Smooth muscle cell of the brain vasculature (primary cell): ENCODE results near the gene ANKH.
A peak's percentile ranks its signal among the peaks of the same experiment; 100 is the strongest.

Experiments used
- DNase-seq: peaks from one replicate; pipeline ENCODE4 v3.0.0-alpha.2; 2012; ENCODE audit warnings: low read depth, low spot score

Gene ANKH

GRCh38 chr5:14687023-14687665 is 184.4 kb downstream of the ANKH start:
- no peak for DNase-seq

DNA sequence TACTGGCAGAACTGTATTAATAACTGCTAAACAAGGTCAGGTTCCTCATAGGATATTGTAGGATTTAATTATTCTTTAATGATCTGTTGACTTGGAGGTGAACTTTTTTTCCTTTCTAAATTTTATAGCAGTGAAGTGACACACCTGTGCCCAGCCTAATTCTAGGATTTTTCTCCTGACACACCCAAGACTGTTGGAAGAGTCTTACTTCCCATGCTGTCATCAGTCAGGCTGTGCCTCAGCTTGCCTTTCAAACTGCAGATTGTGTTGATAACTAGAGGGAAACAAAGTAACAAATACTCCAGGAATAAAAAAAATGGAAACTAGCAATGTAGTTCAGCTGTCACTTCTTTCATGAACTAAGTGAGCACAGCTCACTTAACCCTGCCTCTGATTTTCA is 185.1 kb downstream of the ANKH start:
- no peak for DNase-seq

DNA sequence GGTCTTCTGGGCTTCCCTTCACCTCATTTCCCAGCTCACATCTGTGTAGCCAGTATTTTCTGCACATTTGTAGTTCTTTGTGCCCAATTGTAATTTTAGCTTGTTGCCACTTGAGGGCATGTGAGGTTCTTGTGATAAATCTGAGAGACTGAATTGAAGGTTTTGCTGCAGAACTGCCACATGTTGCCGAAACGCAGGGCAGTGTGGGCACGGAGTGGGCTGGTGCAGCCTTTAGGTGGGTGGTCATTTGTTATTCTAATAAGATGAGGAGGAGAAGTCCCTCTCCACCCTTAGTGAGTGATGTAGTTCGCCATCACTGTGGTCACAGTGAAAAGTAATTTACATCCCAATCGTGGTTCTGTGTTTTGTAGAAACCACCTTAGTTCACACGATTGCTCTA is 185.8 kb downstream of the ANKH start:
- peak; percentile 49 for DNase-seq

GRCh38 chr5:14684757-14685156 is 186.8 kb downstream of the ANKH start:
- DNase-seq = no peak

DNA sequence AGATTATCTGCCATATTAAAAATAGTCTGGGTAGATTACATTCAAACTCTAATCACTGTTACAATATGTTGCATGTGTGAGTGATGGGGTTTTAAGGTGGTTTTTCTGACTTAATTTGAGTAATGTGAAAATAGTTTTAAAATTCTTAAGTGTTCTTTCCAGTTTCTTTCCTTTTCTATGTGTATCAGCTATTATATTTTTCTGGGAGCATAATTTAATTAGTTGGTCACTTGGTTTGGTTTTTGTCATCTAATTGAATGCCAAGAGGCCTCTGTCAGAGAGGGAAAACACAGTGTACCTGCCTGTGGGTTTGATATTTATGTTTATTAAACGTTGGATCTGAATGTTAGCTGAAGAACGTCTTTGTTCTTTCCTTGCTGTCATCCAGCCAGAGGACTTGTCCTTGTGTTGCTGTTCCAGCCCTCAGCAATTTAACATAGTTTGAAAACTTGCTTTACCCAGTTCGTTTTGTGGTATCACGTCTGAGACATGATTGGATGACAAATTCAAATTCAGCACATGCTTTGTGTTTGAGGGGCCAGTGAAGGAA is 187.6 kb downstream of the ANKH start:
- no peak for DNase-seq

DNA sequence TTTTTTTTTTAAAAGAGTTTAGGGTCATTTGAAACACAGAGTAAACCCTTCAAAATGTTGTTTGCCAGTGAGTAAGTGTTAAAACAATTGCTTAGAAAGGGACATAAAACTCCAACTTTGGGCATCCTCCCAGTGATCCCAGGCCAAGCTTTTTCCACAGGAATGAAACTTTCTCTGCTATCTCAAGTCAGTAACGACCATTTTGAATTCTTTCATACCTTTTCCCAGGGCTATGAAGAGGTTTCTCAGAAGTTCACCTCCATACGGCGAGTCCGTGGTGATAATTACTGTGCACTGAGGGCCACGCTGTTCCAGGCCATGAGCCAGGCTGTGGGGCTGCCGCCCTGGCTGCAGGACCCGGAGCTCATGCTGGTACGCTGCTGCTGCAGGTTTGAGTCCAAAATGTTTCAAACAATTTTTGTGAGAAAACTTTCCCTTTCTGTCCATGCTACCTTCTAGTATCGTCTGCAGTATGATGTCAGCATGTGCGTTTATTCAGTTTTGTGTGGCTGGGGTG is 190.3 kb downstream of the ANKH start:
- no peak for DNase-seq

DNA sequence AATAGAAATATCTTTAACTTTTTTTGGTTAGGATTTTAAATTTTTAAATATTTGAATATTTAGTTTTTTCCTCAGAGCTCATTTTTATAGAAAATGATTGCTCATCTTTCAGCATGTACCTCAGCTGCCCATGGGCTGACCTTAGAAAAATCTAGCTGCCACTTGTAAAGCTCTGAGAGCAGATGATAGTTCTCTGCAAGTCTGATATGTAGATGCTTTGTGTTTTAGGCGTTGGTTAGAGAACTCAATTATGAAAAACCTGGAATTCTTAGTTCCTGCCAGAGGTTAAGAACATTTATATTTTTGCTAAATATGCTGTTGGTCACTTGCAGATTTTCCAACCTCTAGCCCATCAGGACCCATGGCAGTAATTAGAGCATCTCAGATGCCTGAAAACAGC is 192.0 kb downstream of the ANKH start:
- DNase-seq = no peak

DNA sequence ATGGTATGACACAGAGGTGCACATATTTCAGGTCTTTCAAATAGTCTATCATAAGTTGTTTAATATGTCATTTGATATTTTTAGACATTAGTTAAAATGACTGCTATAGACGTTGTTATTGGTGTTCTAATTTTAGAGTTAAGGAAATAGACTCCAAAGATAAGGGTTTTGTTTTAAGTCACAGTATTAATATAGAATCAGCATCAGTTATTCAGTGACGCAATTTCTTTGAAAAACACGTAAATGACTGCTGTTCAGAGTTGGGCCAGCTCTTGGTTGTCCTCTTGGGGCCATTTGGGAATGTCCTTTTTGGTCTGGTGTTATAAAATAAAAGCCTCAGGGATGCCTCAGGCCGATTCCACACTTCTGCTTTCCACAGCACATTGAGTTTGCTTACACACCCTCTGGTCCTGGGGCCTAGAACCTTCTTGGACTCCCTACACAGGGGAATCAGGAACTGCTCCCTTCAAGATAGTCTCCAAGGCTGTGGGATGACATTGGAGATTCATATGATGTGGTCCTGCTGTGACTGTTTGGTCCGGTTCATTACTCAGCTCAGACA is 192.7 kb downstream of the ANKH start:
- no peak for DNase-seq

- DNase-seq = no peak
These were observed 195.3 kb downstream of the ANKH start for GRCh38 chr5:14676320-14676719.

- no peak for DNase-seq
These were observed 195.7 kb downstream of the ANKH start for GRCh38 chr5:14675865-14676300.

DNA sequence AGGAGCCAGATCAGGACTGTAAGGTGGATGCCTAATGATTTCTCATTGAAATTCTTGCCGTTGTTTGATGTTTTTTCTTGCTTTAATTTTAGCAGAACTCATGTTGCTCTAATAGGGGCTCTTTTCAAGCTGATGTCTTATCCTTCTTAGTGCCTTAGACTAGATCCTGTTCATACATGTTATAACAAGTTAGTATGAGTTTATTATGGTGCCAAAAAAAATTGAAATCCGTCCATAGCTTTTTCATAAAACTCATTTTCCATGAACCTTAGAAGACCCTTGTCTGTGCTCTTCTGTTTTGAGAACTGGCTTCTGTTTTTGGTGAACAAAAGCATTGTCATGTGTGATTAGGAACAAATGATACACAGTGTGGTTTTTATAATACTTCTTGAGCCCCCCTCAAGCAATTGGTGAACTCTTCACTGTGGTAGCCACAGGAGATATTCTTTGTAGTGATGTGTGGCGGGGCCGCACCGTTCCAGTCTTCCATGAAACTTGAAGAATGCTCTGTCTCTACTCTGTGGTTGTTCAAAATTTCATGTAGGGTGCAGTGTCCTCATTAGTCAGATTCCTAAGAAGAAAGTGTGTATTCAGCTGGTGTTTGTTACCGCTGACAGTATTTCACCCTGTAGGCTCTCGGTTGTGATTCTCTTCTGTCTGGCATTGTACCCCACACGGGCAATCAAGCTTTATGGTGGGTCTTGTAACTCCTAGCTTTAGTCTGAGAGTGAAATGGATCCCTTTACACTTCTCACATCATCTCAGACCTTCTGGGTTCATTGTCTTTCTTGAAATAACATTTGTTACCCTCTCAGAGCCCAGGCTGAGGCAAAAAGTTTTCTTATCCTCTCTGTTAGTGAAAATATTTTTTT is 196.4 kb downstream of the ANKH start:
- no peak for DNase-seq

- no peak for DNase-seq
These were observed 198.1 kb downstream of the ANKH start for GRCh38 chr5:14673443-14673842.

GRCh38 chr5:14672484-14673394 is 198.8 kb downstream of the ANKH start:
- no peak for DNase-seq

DNA sequence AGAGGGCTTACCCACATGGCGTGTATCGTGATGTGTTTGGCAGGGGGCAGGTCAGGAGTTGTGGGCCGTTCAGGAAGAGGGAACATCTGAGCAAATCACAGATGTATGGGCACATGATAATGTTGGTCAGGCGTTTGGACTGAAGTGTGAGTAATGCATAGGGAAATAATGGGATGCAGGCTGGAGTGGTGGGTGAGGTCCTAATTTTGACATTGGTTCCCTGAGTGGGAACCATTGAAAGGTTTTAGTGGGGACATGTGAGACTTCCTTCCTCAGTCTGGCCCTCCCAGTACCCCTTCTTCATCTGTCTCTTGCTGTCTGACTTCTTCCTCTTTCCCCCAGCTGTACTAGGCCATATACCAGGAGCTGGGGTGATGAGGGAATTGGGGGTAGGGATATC is 199.5 kb downstream of the ANKH start:
- no peak for DNase-seq

DNA sequence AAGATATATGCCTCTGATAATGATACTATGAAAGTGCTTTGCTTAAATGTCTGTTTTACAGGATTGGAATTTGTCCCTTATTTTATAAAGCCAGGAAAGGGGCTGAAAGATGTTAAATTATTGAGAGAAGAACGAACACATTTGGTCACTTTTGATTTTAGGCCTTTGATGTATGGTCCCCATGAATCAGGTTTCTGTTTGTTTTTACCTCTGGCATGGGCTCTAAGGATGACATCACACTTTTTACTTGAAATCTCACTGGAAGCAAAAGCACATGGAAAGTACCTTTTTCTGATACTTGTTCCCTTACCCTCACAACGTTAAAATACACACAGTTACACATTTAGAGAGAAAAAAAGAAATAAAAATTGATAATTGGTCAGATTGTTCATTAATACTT is 200.2 kb downstream of the ANKH start:
- DNase-seq = no peak

DNA sequence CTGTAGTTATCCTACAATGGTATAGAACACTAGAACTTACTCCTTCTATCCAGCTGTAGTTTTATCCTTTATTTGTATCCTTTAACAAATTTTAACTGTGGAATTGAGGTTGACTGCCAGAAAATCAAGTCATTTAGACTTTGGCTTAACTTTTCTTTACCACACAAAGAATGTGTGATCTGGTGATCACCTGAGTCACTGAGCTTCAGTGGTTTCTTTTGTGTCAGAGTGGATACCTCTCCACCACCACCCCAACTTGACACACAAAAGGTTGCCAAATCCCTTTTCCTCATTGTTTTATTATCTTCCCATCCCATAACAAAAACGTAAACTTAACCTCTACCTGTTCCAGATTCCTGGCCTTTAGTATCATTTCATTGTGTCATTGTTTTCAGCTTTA is 201.6 kb downstream of the ANKH start:
- DNase-seq = no peak

DNA sequence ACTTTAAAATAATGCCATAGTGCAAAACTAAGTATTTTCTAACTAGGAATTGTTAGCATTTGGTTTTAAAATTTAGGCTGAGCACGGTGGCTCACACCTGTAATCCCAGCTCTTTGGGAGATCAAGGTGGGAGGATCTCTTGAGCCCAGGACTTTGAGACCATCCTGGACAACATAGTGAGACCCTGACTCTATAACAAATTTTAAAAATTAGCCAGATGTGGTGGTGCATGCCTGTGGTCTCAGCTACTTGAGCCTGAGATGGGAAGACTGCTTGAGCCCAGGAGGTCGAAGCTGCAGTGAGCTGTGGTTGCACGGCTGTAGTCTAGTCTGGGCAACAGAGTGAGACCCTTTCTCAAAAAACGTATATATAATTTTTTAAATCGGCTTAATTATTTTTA is 202.2 kb downstream of the ANKH start:
- DNase-seq = no peak

- DNase-seq = no peak
These were observed 203.4 kb downstream of the ANKH start for GRCh38 chr5:14668181-14668591.

- no peak for DNase-seq
These were observed 203.8 kb downstream of the ANKH start for GRCh38 chr5:14667770-14668169.

DNA sequence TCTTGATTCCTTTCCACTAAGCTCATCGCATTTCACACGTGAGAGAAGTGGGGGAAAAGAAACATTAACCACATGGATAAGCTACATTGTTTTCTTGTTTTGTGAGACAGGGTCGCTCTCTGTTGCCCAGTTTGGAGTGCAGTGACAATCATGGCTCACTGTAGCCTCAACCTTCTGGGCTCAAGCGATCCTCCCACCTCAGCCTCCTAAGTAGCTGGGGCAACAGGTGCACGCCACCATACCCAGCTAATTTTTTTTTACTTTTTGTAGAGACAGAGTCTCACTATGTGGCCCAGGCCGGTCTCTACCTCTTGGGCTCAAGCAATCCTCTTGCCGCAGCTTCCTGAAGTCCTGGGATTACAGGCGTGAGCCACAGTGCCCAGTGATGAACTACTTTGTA is 204.3 kb downstream of the ANKH start:
- DNase-seq = no peak

DNA sequence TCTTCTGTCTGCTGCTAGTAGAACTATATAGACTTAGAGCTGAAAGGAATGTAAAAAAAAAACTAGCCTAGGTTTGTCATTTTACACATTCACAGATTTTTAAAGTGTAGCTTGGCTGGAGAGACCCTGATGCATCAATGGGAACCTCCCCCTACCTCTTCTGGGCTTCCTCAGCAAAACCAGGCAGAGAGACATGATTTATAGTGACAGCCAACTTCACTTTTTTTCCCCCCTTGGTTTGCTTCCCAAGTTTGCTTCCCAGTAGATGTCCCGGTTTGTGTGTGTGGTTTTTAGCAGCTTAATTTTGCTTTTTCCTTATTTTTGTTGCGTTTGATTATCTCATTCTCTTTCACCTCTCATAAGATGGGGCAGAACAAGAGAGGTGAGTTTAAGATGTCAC is 205.2 kb downstream of the ANKH start:
- DNase-seq = no peak
